Prostate gland (tissue), 2 donors: ENCODE results near the gene MKRN2. TPM values are rescaled to one million over a fixed set of nuclear protein-coding genes. Genes with fewer than 3 reads are reported as not detected.
"Not testable (repeated sequence)": the region's sequence is repeated elsewhere in the genome, so short reads cannot be mapped to it uniquely, and the experiment has no call there.

Experiments used
- DNase-seq: peaks from one replicate; pipeline ENCODE4 v3.0.0-alpha.2; 2019; ENCODE audit warnings: low spot score
- H3K27ac ChIP-seq, 2 donors: fragments of 200-600 bp; sonication (generic); 2 replicates each; pipeline ENCODE4 v1.5.1; 2017 to 2019
- H3K27me3 ChIP-seq: fragments of 200-600 bp; sonication (generic); replicated peaks from 2 replicates; pipeline ENCODE4 v1.5.1; 2019; ENCODE audit not compliant: insufficient read depth
- H3K36me3 ChIP-seq, 2 donors: fragments of 200-600 bp; sonication (generic); 1 replicate in 1 of 2; 2 replicates in 1 of 2; pipeline versions ENCODE4 v1.5.1 to v1.8.1; 2017 to 2019
- H3K4me1 ChIP-seq: fragments of 200-600 bp; sonication (generic); replicated peaks from 2 replicates; pipeline ENCODE4 v1.5.1; 2019
- H3K4me3 ChIP-seq, 2 donors: fragments of 200-600 bp; sonication (generic); 2 replicates each; pipeline ENCODE4 v1.5.1; 2017 to 2019
- H3K9me3 ChIP-seq: fragments of 200-600 bp; sonication (generic); 2 replicates; pipeline ENCODE4 v1.5.1; 2017
- CTCF ChIP-seq, 4 experiments: fragments of 200-600 bp in 2 of 4; fragments of 450-650 bp in 2 of 4; sonication (generic) in 2 of 4; IDR thresholded peaks; 1 replicate in 3 of 4; 2 replicates in 1 of 4; pipeline ENCODE4 v1.5.1; 2016 to 2019; ENCODE audit warnings: antibody characterized with exemption in 4 of 4, mild to moderate bottlenecking in 2 of 4, moderate library complexity in 2 of 4
- POLR2A ChIP-seq: fragments of 450-650 bp; IDR thresholded peaks from one replicate; pipeline ENCODE4 v1.6.1; 2016; ENCODE audit warnings: antibody characterized with exemption, mild to moderate bottlenecking
- POLR2AphosphoS5 ChIP-seq: sonication (generic); formaldehyde crosslinking; IDR thresholded peaks from one replicate; pipeline ENCODE4 v1.6.1; 2017; ENCODE audit warnings: antibody characterized with exemption
- WGBS: methylation state at CpG from one replicate; pipeline ENCODE4 v1.1.5; 2018; 5-methylcytosine and 5-hydroxymethylcytosine counted together
- intact Hi-C: fragments of 100-400 bp; cut with DNase I; formaldehyde crosslinking; loops from one replicate; pipeline ENCODE4 v1.14.2; 2022
- total RNA-seq, 2 donors: library from RNA; depleted of rRNA; stranded (reverse); fragments of >200 nt; gene quantifications; one replicate each; pipeline ENCODE4 v1.1.0, GENCODE V29; 2016

MKRN2 gene
- total RNA-seq, 2 donors from 2014 or later = 22.2 to 54.5 TPM

- no peaks in the 10 kb centered on the region for H3K27me3 ChIP-seq
- H3K4me3 ChIP-seq = no peak overlapping the region
- TF ChIP-seq POLR2A = no peak
- no peak for TF ChIP-seq CTCF (IDR thresholded peaks at IDR 0.05)
- TF ChIP-seq POLR2AphosphoS5 = no peak
- peaks cover 4% of the 10 kb centered on the region for H3K4me1 ChIP-seq
- intact Hi-C loops = no loop called here
- 86% methylated on average over 5 of the region's 5 CpGs for WGBS
- H3K27ac ChIP-seq = no peak overlapping the region
- H3K9me3 ChIP-seq = no peaks in the 10 kb centered on the region
- no peak for DNase-seq
- no peaks in the 10 kb centered on the region for H3K36me3 ChIP-seq
Observed at GRCh38 chr3:12624056-12624455, 67.2 kb downstream of the MKRN2 start.

GRCh38 chr3:12624964-12625363 lies 68.1 kb downstream of the MKRN2 start:
- not testable (repeated sequence) for H3K27ac ChIP-seq

DNA sequence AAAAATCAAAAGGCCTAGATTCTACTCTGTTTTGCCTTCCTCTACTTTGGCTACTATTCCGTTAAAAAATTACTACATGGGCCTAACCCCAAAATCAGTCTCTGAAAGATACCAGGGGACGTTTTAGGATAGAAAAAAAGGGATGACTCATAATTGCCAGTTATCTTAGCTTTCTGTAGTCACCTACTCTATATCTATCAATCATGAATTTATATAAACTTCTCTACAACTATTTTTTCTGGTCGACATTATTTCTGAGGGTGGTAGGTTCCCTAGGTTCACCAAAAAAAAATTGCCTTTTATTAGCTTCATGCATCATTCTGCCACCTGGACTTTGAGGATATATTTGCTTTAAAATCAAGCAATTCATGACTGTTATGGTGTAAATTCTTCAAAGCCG lies 70.5 kb downstream of the MKRN2 start:
- TF ChIP-seq POLR2AphosphoS5 (no peak), CTCF (IDR thresholded peaks at IDR 0.05) (no peak), POLR2A (no peak)
- peak overlapping the region in 1 of 2 donors; percentile 17 for H3K27ac ChIP-seq
- no peaks in the 10 kb centered on the region for H3K9me3 ChIP-seq
- H3K36me3 ChIP-seq = no peaks in the 10 kb centered on the region
- H3K27me3 ChIP-seq = no peaks in the 10 kb centered on the region
- DNase-seq = no peak
- intact Hi-C loops = no loop called here
- H3K4me1 ChIP-seq = peaks cover 13% of the 10 kb centered on the region
- H3K4me3 ChIP-seq = no peak overlapping the region
- 45% methylated on average over 4 of the region's 4 CpGs for WGBS

More at GRCh38 chr3:12624964-12625363, 68.1 kb downstream of the MKRN2 start:
- H3K4me3 ChIP-seq, DNase-seq, H3K9me3 ChIP-seq, intact Hi-C loops, H3K4me1 ChIP-seq, H3K27me3 ChIP-seq, H3K36me3 ChIP-seq: not testable (repeated sequence)
- WGBS = 95% methylated on average over 3 of the region's 3 CpGs

DNA sequence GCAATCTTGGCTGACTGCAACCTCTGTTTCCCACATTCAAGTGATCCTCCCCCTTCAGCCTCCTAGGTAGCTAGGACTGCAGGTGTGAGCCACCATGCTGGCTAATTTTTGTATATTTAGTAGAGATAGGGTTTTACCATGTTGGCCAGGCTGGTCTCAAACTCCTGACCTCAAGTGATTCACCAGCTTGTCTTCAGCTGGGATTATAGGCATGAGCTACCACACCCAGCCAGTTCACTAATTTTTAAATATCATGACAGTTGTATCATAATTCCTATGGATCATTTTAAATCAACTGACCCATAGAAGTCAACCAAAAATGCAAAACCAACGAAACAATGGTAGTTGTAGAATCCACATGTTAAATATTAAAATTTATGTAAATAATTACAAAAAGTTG lies 71.9 kb downstream of the MKRN2 start:
- Histone ChIP-seq H3K9me3 (no peaks in the 10 kb centered on the region), H3K27ac (peak overlapping the region in 1 of 2 donors; percentile 17), H3K27me3 (no peaks in the 10 kb centered on the region), H3K4me3 (no peak overlapping the region), H3K36me3 (no peaks in the 10 kb centered on the region), H3K4me1 (peaks cover 13% of the 10 kb centered on the region)
- TF ChIP-seq POLR2AphosphoS5 (no peak), POLR2A (no peak), CTCF (IDR thresholded peaks at IDR 0.05) (no peak)
- DNase-seq = no peak
- WGBS = 91% methylated on average over 1 of the region's 1 CpG
- intact Hi-C loops = no loop called here

DNA sequence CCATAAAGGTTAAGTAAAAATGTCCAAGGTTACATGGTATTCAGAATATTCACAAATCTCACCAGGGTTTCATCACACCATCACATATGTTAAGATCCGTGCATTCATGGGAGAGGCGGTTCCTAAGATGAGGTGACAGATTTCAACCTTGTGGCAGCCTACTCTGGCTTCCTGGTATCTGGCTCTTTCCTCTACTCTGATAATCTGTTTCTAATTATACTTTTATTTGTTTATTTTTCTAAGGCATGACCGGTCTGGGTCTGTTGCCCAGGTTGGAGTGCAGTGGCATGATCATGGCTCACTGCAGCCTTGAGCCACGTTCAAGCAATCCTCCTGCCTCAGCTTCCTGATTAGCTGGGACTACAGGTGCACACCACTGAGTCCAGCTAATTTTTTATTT lies 72.7 kb downstream of the MKRN2 start:
- 27% methylated on average over 4 of the region's 4 CpGs for WGBS
- H3K4me3 ChIP-seq = no peak overlapping the region
- H3K27ac ChIP-seq = peak overlapping the region in 1 of 2 donors; percentile 47
- no peaks in the 10 kb centered on the region for H3K27me3 ChIP-seq
- peak; percentile 62 for DNase-seq
- TF ChIP-seq CTCF (IDR thresholded peaks at IDR 0.05) = no peak
- peak; percentile 86 for TF ChIP-seq POLR2AphosphoS5
- H3K9me3 ChIP-seq = no peaks in the 10 kb centered on the region
- no peaks in the 10 kb centered on the region for H3K36me3 ChIP-seq
- H3K4me1 ChIP-seq = peaks cover 13% of the 10 kb centered on the region
- intact Hi-C loops = no loop called here
